HCT116 (cell line): ENCODE measurements around the gene ASIC1. TPM values are rescaled to one million over a fixed set of nuclear protein-coding genes. Genes with fewer than 3 reads are reported as not detected.

Experiments
- ATAC-seq: fragments of 200-7000 bp; cut with Tn5 transposase; 2 replicates; pipeline ENCODE4 v1.9.1; 2020; ENCODE audit warnings: mild to moderate bottlenecking, moderate library complexity
- BruUV-seq: library from RNA; stranded (reverse); fragments of 400-500 nt; replicated peaks from 2 replicates; lab custom pipeline; 2021; lab: Mats Ljungman, UMichigan
- CTCF ChIA-PET: fragments of 300-600 bp; sonication (Branson Sonifier 250); formaldehyde crosslinking; loops from one replicate; lab custom pipeline; 2021; ENCODE audit warnings: antibody characterized with exemption; lab: Charles Lee
- POLR2A ChIA-PET: fragments of 300-600, 350-600 bp; sonication (Branson Sonifier 250); formaldehyde crosslinking; loops from one replicate; lab custom pipeline; 2021; ENCODE audit warnings: antibody characterized with exemption; lab: Charles Lee
- RAD21 ChIA-PET, 2 experiments: fragments of 300-600 bp; sonication (Branson Sonifier 250); formaldehyde crosslinking; loops; one replicate each; lab custom pipeline; 2023; ENCODE audit warnings: low total read pairs in 2 of 2; ENCODE audit not compliant: uncharacterized antibody in 2 of 2, unreplicated experiment in 2 of 2, low non-redundant PET in 1 of 2; lab: Charles Lee
- DNase-seq: peaks from one replicate; pipeline ENCODE4 v3.0.0-alpha.2; 2010; ENCODE audit warnings: low read depth, low spot score
- H2AFZ ChIP-seq: fragments of 200-600 bp; shearing (Covaris generic), sonication (generic); 2 replicates; pipeline ENCODE4 v1.6.1; 2017; ENCODE audit warnings: low read depth, mixed run types, mixed read lengths, antibody characterized with exemption, low read length; ENCODE audit not compliant: poor library complexity, severe bottlenecking
- H3K27ac ChIP-seq: 2 replicates; pipeline ENCODE4 v1.5.1; 2012; ENCODE audit warnings: low read depth, low read length
- H3K27me3 ChIP-seq: fragments of 200-600 bp; sonication (generic); 2 replicates; pipeline ENCODE4 v1.6.1; 2016; ENCODE audit warnings: mixed run types, low read length, mixed read lengths; ENCODE audit not compliant: insufficient read depth
- H3K36me3 ChIP-seq, 2 experiments: fragments of 200-500 bp in 1 of 2; fragments of 200-600 bp in 1 of 2; sonication (Bioruptor generic) in 1 of 2; sonication (generic) in 1 of 2; 2 replicates each; pipeline versions ENCODE4 v1.5.1 to v1.6.1; 2014 to 2016; ENCODE audit warnings: low read length in 2 of 2, inconsistent platforms in 1 of 2, mixed read lengths in 1 of 2, mixed run types in 1 of 2; ENCODE audit not compliant: insufficient read depth in 2 of 2, control insufficient read depth in 1 of 2
- H3K4me1 ChIP-seq, 2 experiments: fragments of 200-600 bp in 1 of 2; sonication (generic) in 1 of 2; 2 replicates each; pipeline versions ENCODE4 v1.5.1 to v1.6.1; 2012 to 2017; ENCODE audit warnings: low read length in 2 of 2, inconsistent platforms in 1 of 2, mild to moderate bottlenecking in 1 of 2, mixed read lengths in 1 of 2, mixed run types in 1 of 2, moderate library complexity in 1 of 2; ENCODE audit not compliant: insufficient read depth in 2 of 2, control insufficient read depth in 1 of 2
- H3K4me2 ChIP-seq: fragments of 200-600 bp; sonication (generic); 2 replicates; pipeline ENCODE4 v1.6.1; 2017; ENCODE audit warnings: mixed run types, low read length, mixed read lengths
- H3K4me3 ChIP-seq, 2 experiments: fragments of 200-600 bp in 1 of 2; sonication (generic) in 1 of 2; replicated peaks in 1 of 2; 2 replicates each; pipeline ENCODE4 v1.5.1; 2011 to 2016; ENCODE audit warnings: low read length in 2 of 2, control low read depth in 1 of 2, low read depth in 1 of 2, mild to moderate bottlenecking in 1 of 2, mixed read lengths in 1 of 2, mixed run types in 1 of 2
- H3K79me2 ChIP-seq: fragments of 200-600 bp; sonication (generic); 2 replicates; pipeline ENCODE4 v1.6.1; 2017; ENCODE audit warnings: mild to moderate bottlenecking, mixed run types, low read length, moderate library complexity, mixed read lengths; ENCODE audit not compliant: insufficient read depth
- H3K9ac ChIP-seq: fragments of 200-600 bp; sonication (generic); 2 replicates; pipeline ENCODE4 v1.6.1; 2016; ENCODE audit warnings: low read length, mixed read lengths
- H3K9me2 ChIP-seq: fragments of 200-600 bp; sonication (generic), shearing (Covaris generic); 2 replicates; pipeline ENCODE4 v1.6.1; 2017; ENCODE audit warnings: mixed run types, mild to moderate bottlenecking, moderate library complexity; ENCODE audit not compliant: insufficient read depth
- H3K9me3 ChIP-seq, 2 experiments: fragments of 200-500 bp in 1 of 2; fragments of 200-600 bp in 1 of 2; sonication (Bioruptor generic) in 1 of 2; sonication (generic) in 1 of 2; 2 replicates each; pipeline ENCODE4 v1.6.1; 2014 to 2017; ENCODE audit warnings: low read length in 2 of 2, mixed read lengths in 2 of 2, inconsistent platforms in 1 of 2, low read depth in 1 of 2, mild to moderate bottlenecking in 1 of 2, mixed run types in 1 of 2, moderate library complexity in 1 of 2; ENCODE audit not compliant: control insufficient read depth in 1 of 2, insufficient read depth in 1 of 2
- H4K20me1 ChIP-seq: fragments of 200-600 bp; sonication (generic), shearing (Covaris generic); 2 replicates; pipeline ENCODE4 v1.6.1; 2017; ENCODE audit warnings: mixed run types, mild to moderate bottlenecking, moderate library complexity; ENCODE audit not compliant: insufficient read depth
- ATF3 ChIP-seq: IDR thresholded peaks from 2 replicates; pipeline ENCODE4 v1.6.1; 2012
- CBX3 ChIP-seq: IDR thresholded peaks from 2 replicates; pipeline ENCODE4 v1.6.1; 2012; ENCODE audit warnings: low read depth
- CEBPB ChIP-seq: IDR thresholded peaks from 2 replicates; pipeline ENCODE4 v1.6.1; 2012; ENCODE audit warnings: low read depth
- CTCF ChIP-seq, 3 experiments: fragments of 200-600 bp in 1 of 3; sonication (generic) in 1 of 3; IDR thresholded peaks in 2 of 3; conservative IDR thresholded peaks in 1 of 3; 2 replicates each; pipeline ENCODE4 v1.5.1; 2012 to 2017; ENCODE audit warnings: low read depth in 2 of 3, low read length in 2 of 3, antibody characterized with exemption in 1 of 3, borderline replicate concordance in 1 of 3, control low read depth in 1 of 3, mild to moderate bottlenecking in 1 of 3, mixed read lengths in 1 of 3, mixed run types in 1 of 3, moderate library complexity in 1 of 3; ENCODE audit not compliant: insufficient read depth in 1 of 3
- EGR1 ChIP-seq: IDR thresholded peaks from 2 replicates; pipeline ENCODE4 v1.6.1; 2012; ENCODE audit warnings: low read depth
- ELF1 ChIP-seq: IDR thresholded peaks from 2 replicates; pipeline ENCODE4 v1.6.1; 2012; ENCODE audit warnings: low read depth, borderline replicate concordance
- EZH2phosphoT487 ChIP-seq: fragments of 200-600 bp; IDR thresholded peaks from 2 replicates; pipeline ENCODE4 v1.6.1; 2018; ENCODE audit warnings: antibody characterized with exemption, borderline replicate concordance
- MAX ChIP-seq: IDR thresholded peaks from 2 replicates; pipeline ENCODE4 v1.6.1; 2012
- POLR2A ChIP-seq: IDR thresholded peaks from 2 replicates; pipeline ENCODE4 v1.7.0; 2011; ENCODE audit warnings: borderline replicate concordance; ENCODE audit not compliant: insufficient read depth, insufficient read length; ENCODE audit errors: extremely low read depth
- POLR2AphosphoS5 ChIP-seq: IDR thresholded peaks from 2 replicates; pipeline ENCODE4 v1.6.1; 2011; ENCODE audit warnings: mild to moderate bottlenecking, low read depth, low read length, moderate library complexity
- REST ChIP-seq: IDR thresholded peaks from 2 replicates; pipeline ENCODE4 v1.6.1; 2012; ENCODE audit warnings: low read depth
- SIN3A ChIP-seq: IDR thresholded peaks from 2 replicates; pipeline ENCODE4 v1.6.1; 2012; ENCODE audit warnings: low read depth
- SP1 ChIP-seq: IDR thresholded peaks from 2 replicates; pipeline ENCODE4 v1.6.1; 2012; ENCODE audit warnings: low read depth
- YY1 ChIP-seq: IDR thresholded peaks from 2 replicates; pipeline ENCODE4 v1.6.1; 2011; ENCODE audit warnings: low read length, low read depth, moderate library complexity, mild to moderate bottlenecking; ENCODE audit not compliant: insufficient replicate concordance; ENCODE audit errors: extremely low read depth
- ZBTB33 ChIP-seq: IDR thresholded peaks from 2 replicates; pipeline ENCODE4 v1.6.1; 2011; ENCODE audit warnings: mild to moderate bottlenecking, low read length, moderate library complexity; ENCODE audit not compliant: insufficient replicate concordance; ENCODE audit errors: extremely low read depth
- ZNF274 ChIP-seq: fragments of 200-500 bp; sonication (Bioruptor generic); IDR thresholded peaks from 2 replicates; pipeline ENCODE4 v1.6.1; 2014; ENCODE audit warnings: mild to moderate bottlenecking, low read depth, low read length, inconsistent platforms
- intact Hi-C: fragments of 100-400 bp; cut with micrococcal nuclease; formaldehyde crosslinking; loops from 2 replicates; pipeline ENCODE4 v1.10.0; 2022
- total RNA-seq: library from RNA; stranded (reverse); gene quantifications from one replicate; pipeline ENCODE4 v1.2.1, GENCODE V29; 2021; ENCODE audit not compliant: unreplicated experiment

The ASIC1 gene
- total RNA-seq, 1 experiment from 2014 or later: 28.9 TPM

GRCh38 chr12:50013361-50014147 lies 43.8 kb upstream of the ASIC1 start:
- TSS peak; percentile 26 for BruUV-seq
- peaks cover 91% of the 10 kb centered on the region for H3K79me2 ChIP-seq
- ChIA-PET POLR2A (no interaction called here), CTCF (interaction anchor here (0.8 kb wide), 1 partner anchor 26 kb away, joined by 3 read pairs; no protein-coding TSS in a partner anchor), RAD21 (no interaction called here)
- no peaks in the 10 kb centered on the region; the same call in 1 of the 2 replicates for H4K20me1 ChIP-seq
- H3K27ac ChIP-seq: no peak overlapping the region
- no peak overlapping the region for H2AFZ ChIP-seq
- ATAC-seq: no peak
- no peaks in the 10 kb centered on the region for H3K9me2 ChIP-seq
- H3K4me2 ChIP-seq: no peak overlapping the region
- no peaks in the 10 kb centered on the region for H3K4me1 ChIP-seq
- H3K27me3 ChIP-seq: no peaks in the 10 kb centered on the region
- DNase-seq: no peak
- intact Hi-C loops: no loop called here
- no peaks in the 10 kb centered on the region for H3K9me3 ChIP-seq
- TF ChIP-seq SP1 (no peak), CEBPB (no peak), POLR2AphosphoS5 (no peak), ELF1 (no peak), MAX (no peak), ZNF274 (no peak), CTCF (IDR thresholded peaks at IDR 0.05 in 2 of 3, conservative IDR thresholded peaks at IDR 0.05 in 1 of 3; ENCODE audit: borderline replicate concordance in 1 of 3, insufficient read depth in 1 of 3, low read depth in 2 of 3, low read length in 2 of 3) (no peak), POLR2A (no peak), EZH2phosphoT487 (no peak), REST (no peak), SIN3A (no peak), ATF3 (no peak), YY1 (no peak), ZBTB33 (no peak), EGR1 (no peak), CBX3 (no peak)
- H3K4me3 ChIP-seq: no peak overlapping the region
- peaks cover 23 to 34% of the 10 kb centered on the region in 2 experiments; a peak in 3 of 4 replicates for H3K36me3 ChIP-seq
- no peak overlapping the region for H3K9ac ChIP-seq
